GM18498 (cell line): ENCODE measurements around the gene NCOA1.
A peak's percentile ranks its signal among the peaks of the same experiment; 100 is the strongest.
"Not testable (repeated sequence)": the region's sequence is repeated elsewhere in the genome, so short reads cannot be mapped to it uniquely, and the experiment has no call there.

Experiments used
- ATAC-seq: cut with Tn5 transposase; IDR thresholded peaks from one replicate; pipeline ENCODE4 v1.9.1; 2021; ENCODE audit warnings: mild to moderate bottlenecking, moderate library complexity; ENCODE audit not compliant: unreplicated experiment

NCOA1 gene

GRCh38 chr2:24571828-24572442 is 80.9 kb downstream of the NCOA1 start:
- ATAC-seq = no peak

GRCh38 chr2:24576146-24576545 is 85.1 kb downstream of the NCOA1 start:
- ATAC-seq = no peak

- ATAC-seq = peak; percentile 58
Measured at GRCh38 chr2:24576617-24577016, 85.6 kb downstream of the NCOA1 start.

- peak; percentile 69 for ATAC-seq
Measured at GRCh38 chr2:24577481-24577880, 86.4 kb downstream of the NCOA1 start.

GRCh38 chr2:24579053-24579803 is 88.2 kb downstream of the NCOA1 start:
- no peak for ATAC-seq

GRCh38 chr2:24580561-24580960 is 89.5 kb downstream of the NCOA1 start:
- no peak for ATAC-seq

GRCh38 chr2:24581971-24582370 is 90.9 kb downstream of the NCOA1 start:
- not testable (repeated sequence) for ATAC-seq

- peak; percentile 50 for ATAC-seq
Measured at GRCh38 chr2:24586955-24587354, 95.9 kb downstream of the NCOA1 start.

GRCh38 chr2:24588294-24588693 is 97.2 kb downstream of the NCOA1 start:
- ATAC-seq = no peak

- no peak for ATAC-seq
Measured at GRCh38 chr2:24592441-24593100, 101.5 kb downstream of the NCOA1 start.

- ATAC-seq = no peak
Measured at GRCh38 chr2:24594283-24594682, 103.2 kb downstream of the NCOA1 start.

- no peak for ATAC-seq
Measured at GRCh38 chr2:24597181-24597870, 106.3 kb downstream of the NCOA1 start.

- not testable (repeated sequence) for ATAC-seq
Measured at GRCh38 chr2:24600140-24600539, 109.1 kb downstream of the NCOA1 start.

GRCh38 chr2:24611631-24612030 is 120.6 kb downstream of the NCOA1 start:
- no peak for ATAC-seq

- ATAC-seq = no peak
Measured at GRCh38 chr2:24613154-24613814, 122.2 kb downstream of the NCOA1 start.

GRCh38 chr2:24616616-24617015 is 125.6 kb downstream of the NCOA1 start:
- ATAC-seq = no peak

GRCh38 chr2:24617424-24617823 is 126.4 kb downstream of the NCOA1 start:
- ATAC-seq = no peak

- no peak for ATAC-seq
Measured at GRCh38 chr2:24618144-24618543, 127.1 kb downstream of the NCOA1 start.

- no peak for ATAC-seq
Measured at GRCh38 chr2:24618680-24619079, 127.6 kb downstream of the NCOA1 start.

GRCh38 chr2:24620936-24621335 is 129.9 kb downstream of the NCOA1 start:
- ATAC-seq = no peak
